CD4-positive, CD25-positive, alpha-beta regulatory T cell (primary cell): ENCODE results near the gene PFDN6. TPM values are rescaled to one million over a fixed set of nuclear protein-coding genes. Genes with fewer than 3 reads are reported as not detected.

ENCODE experiments used
- ATAC-seq, 2 donors: fragments of 150-1000 bp; cut with Tn5 transposase; one replicate each; pipeline ENCODE4 v1.10.0; 2021; ENCODE audit warnings: low read depth in 2 of 2, moderate number of reproducible peaks in 2 of 2, moderate library complexity in 1 of 2
- DNase-seq, 3 donors: peaks; one replicate each; pipeline versions ENCODE4 v3.0.0 to v3.0.0-alpha.2; 2012 to 2022; ENCODE audit warnings: mixed read lengths in 1 of 3
- H3K27ac ChIP-seq: one replicate; pipeline ENCODE4 v1.7.0; 2013; ENCODE audit warnings: mild to moderate bottlenecking, low read length; ENCODE audit not compliant: insufficient read depth, poor library complexity, severe bottlenecking
- H3K27me3 ChIP-seq: one replicate; pipeline ENCODE4 v1.7.0; 2013; ENCODE audit warnings: low read length; ENCODE audit not compliant: control insufficient read depth, insufficient read depth
- H3K36me3 ChIP-seq: one replicate; pipeline ENCODE4 v1.7.0; 2013; ENCODE audit warnings: mild to moderate bottlenecking, low read length, moderate library complexity; ENCODE audit not compliant: control insufficient read depth, insufficient read depth
- H3K4me1 ChIP-seq: 2 replicates; pipeline ENCODE4 v1.7.0; 2013; ENCODE audit warnings: mild to moderate bottlenecking, low read length; ENCODE audit not compliant: insufficient read depth, control insufficient read depth, poor library complexity, severe bottlenecking
- H3K4me3 ChIP-seq: one replicate; pipeline ENCODE4 v1.7.0; 2013; ENCODE audit warnings: low read depth, mild to moderate bottlenecking, low read length, moderate library complexity
- H3K9me3 ChIP-seq, 2 experiments: 1 replicate in 1 of 2; 2 replicates in 1 of 2; pipeline ENCODE4 v1.7.0; 2013; ENCODE audit warnings: low read length in 2 of 2, mild to moderate bottlenecking in 1 of 2, moderate library complexity in 1 of 2; ENCODE audit not compliant: control insufficient read depth in 2 of 2
- H3K27ac Mint-ChIP-seq, 3 donors: one replicate each; pipeline ENCODE4 v1.8.0; 2020 to 2022; ENCODE audit warnings: mild to moderate bottlenecking in 3 of 3, mixed read lengths in 3 of 3, moderate library complexity in 2 of 3
- H3K27me3 Mint-ChIP-seq: one replicate; pipeline ENCODE4 v1.8.0; 2022; ENCODE audit warnings: mild to moderate bottlenecking, mixed read lengths
- H3K36me3 Mint-ChIP-seq: one replicate; pipeline ENCODE4 v1.8.0; 2020; ENCODE audit warnings: mixed read lengths
- H3K4me1 Mint-ChIP-seq, 4 donors: one replicate each; pipeline ENCODE4 v1.8.0; 2020 to 2022; ENCODE audit warnings: mixed read lengths in 4 of 4, mild to moderate bottlenecking in 1 of 4
- H3K4me3 Mint-ChIP-seq, 4 donors: one replicate each; pipeline ENCODE4 v1.8.0; 2020 to 2022; ENCODE audit warnings: mild to moderate bottlenecking in 4 of 4, mixed read lengths in 4 of 4, moderate library complexity in 3 of 4
- H3K9me3 Mint-ChIP-seq, 7 donors: one replicate each; pipeline ENCODE4 v1.8.0; 2020 to 2022; ENCODE audit warnings: mixed read lengths in 7 of 7, mild to moderate bottlenecking in 3 of 7, moderate library complexity in 2 of 7
- polyA plus RNA-seq, 4 donors: library from polyadenylated mRNA; unstranded; fragments of 300-500 nt; fragmentation: Illumina TruSeq; gene quantifications; one replicate each; pipeline ENCODE4 v1.2.3, GENCODE V29; 2021
- total RNA-seq: library from RNA; stranded (reverse); gene quantifications from one replicate; pipeline ENCODE4 v1.2.3, GENCODE V29; 2022

PFDN6 gene
- total and polyA plus RNA-seq, 5 donors from 2014 or later: 20.0 to 47.0 (median 35.1) TPM

GRCh38 chr6:33313105-33313708, 23.8 kb downstream of the PFDN6 start:
- no peaks in the 10 kb centered on the region for H3K27me3 Mint-ChIP-seq
- Histone ChIP-seq H3K4me3 (peak overlapping the region; percentile 94), H3K4me1 (peaks cover 57% of the 10 kb centered on the region), H3K27me3 (no peaks in the 10 kb centered on the region), H3K27ac (peak overlapping the region; percentile 100), H3K36me3 (peaks cover 18% of the 10 kb centered on the region), H3K9me3 (no peaks in the 10 kb centered on the region)
- H3K9me3 Mint-ChIP-seq: no peaks in the 10 kb centered on the region
- peak in 1 of 3 donors; percentile 53 for DNase-seq
- peak overlapping the region; percentile 99 to 100 (median 99) for H3K4me3 Mint-ChIP-seq
- ATAC-seq: no peak
- peak overlapping the region; percentile 98 to 99 (median 99) for H3K27ac Mint-ChIP-seq
- peaks cover 15% of the 10 kb centered on the region for H3K36me3 Mint-ChIP-seq
- peaks cover 4 to 82% (median 28%) of the 10 kb centered on the region in 4 donors for H3K4me1 Mint-ChIP-seq

GRCh38 chr6:33313709-33314514, 24.5 kb downstream of the PFDN6 start, which contains the start of gene TAPBP:
TSS of gene TAPBP (minus strand) at chr6:33314078. CDS start at chr6:33314041, 37 bp downstream.
- Mint-ChIP-seq H3K9me3 (no peaks in the 10 kb centered on the region), H3K4me1 (peaks cover 0 to 82% (median 31%) of the 10 kb centered on the region in 4 donors), H3K27ac (peak within 1 kb of the TSS; percentile 98 to 99 (median 99)), H3K36me3 (peaks cover 16% of the 10 kb centered on the region), H3K4me3 (peak within 1 kb of the TSS; percentile 99 to 100 (median 99)), H3K27me3 (no peaks in the 10 kb centered on the region)
- ATAC-seq (peak; percentile 36 to 42), DNase-seq (peak; percentile 82 to 89 (median 84))
- Histone ChIP-seq H3K9me3 (no peaks in the 10 kb centered on the region), H3K27ac (peak within 1 kb of the TSS; percentile 100), H3K36me3 (peaks cover 15% of the 10 kb centered on the region), H3K4me3 (peak within 1 kb of the TSS; percentile 94), H3K27me3 (no peaks in the 10 kb centered on the region), H3K4me1 (peaks cover 64% of the 10 kb centered on the region)

DNA sequence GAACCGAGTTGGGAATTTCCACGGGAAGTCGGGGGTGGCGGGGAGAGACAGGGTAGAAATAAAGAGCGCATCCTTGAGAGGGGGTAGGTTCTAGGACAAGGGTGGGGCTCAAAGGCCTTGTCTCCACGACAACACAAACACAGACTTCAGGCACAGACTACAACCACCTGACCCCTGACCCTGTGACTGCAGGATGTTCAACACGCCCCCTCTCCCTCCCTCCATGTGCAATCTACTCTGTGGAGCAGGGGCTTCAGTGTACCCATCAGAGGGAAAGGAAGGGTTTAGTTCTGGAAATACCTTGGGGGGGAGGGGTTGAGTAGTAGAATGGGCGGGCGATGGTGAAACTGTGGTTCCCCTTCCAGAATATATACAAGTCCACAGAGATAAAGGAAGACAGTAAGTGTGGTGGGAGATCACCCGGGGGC, 25.1 kb downstream of the PFDN6 start:
- Histone ChIP-seq H3K4me3 (peak overlapping the region; percentile 94), H3K9me3 (no peaks in the 10 kb centered on the region), H3K27ac (peak overlapping the region; percentile 100), H3K27me3 (no peaks in the 10 kb centered on the region), H3K4me1 (peaks cover 70% of the 10 kb centered on the region), H3K36me3 (peaks cover 18% of the 10 kb centered on the region)
- Mint-ChIP-seq H3K9me3 (no peaks in the 10 kb centered on the region), H3K36me3 (peaks cover 22% of the 10 kb centered on the region), H3K4me1 (peaks cover 0 to 85% (median 35%) of the 10 kb centered on the region in 4 donors), H3K27me3 (no peaks in the 10 kb centered on the region), H3K27ac (peak overlapping the region; percentile 98 to 99 (median 99)), H3K4me3 (peak overlapping the region; percentile 99 to 100 (median 99))
- DNase-seq (peak; percentile 76 to 87 (median 76)), ATAC-seq (peak; percentile 29 to 47)

DNA sequence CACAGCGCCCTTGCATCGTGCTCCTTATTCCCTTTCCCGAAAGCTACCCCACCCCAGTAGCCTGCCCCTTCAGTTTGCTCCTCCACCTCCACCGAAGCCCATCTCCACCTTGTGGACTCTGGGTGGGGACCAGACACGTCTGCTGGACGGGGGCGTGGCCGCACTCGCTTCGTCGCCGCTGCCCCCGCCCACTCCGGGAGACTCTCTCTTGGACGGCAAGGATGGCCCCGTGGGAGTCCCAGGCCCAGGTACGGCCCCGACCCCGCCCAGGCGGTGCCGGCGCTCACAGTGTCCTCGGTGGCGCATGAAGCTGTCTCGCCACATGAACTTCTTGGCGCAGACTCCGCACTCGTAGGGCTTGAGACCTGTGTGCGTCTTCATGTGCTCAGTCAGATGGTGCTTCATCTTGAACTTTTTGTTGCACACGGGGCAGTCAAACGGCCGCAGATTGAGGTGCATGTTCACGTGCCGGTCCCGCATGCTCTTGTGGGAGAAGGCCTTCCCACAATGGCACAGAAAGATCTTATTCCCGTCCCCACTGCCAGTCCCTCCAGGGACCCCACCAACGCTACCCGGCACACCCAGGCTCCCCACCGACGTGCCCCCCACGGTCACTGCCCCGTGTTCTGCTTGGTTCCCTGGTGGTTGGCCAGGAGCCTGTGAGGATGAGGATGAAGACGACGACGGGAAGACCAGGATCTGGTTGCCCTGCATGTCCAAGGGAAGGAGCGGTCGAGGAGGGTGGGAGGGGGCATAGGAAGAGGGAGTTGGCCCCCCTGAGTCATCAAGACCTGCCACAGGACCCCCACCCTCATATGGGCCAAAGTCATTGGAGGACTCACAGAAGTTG, 25.8 kb downstream of the PFDN6 start:
- Histone ChIP-seq H3K9me3 (no peaks in the 10 kb centered on the region), H3K4me1 (peaks cover 77% of the 10 kb centered on the region), H3K36me3 (peaks cover 21% of the 10 kb centered on the region), H3K27me3 (no peaks in the 10 kb centered on the region), H3K27ac (peak overlapping the region; percentile 100), H3K4me3 (peak overlapping the region; percentile 94)
- peak overlapping the region; percentile 98 to 99 (median 99) for H3K27ac Mint-ChIP-seq
- peak overlapping the region; percentile 99 to 100 (median 99) for H3K4me3 Mint-ChIP-seq
- H3K4me1 Mint-ChIP-seq: peaks cover 0 to 87% (median 37%) of the 10 kb centered on the region in 4 donors
- peaks cover 27% of the 10 kb centered on the region for H3K36me3 Mint-ChIP-seq
- no peak for ATAC-seq
- no peak for DNase-seq
- no peaks in the 10 kb centered on the region for H3K27me3 Mint-ChIP-seq
- H3K9me3 Mint-ChIP-seq: no peaks in the 10 kb centered on the region

DNA sequence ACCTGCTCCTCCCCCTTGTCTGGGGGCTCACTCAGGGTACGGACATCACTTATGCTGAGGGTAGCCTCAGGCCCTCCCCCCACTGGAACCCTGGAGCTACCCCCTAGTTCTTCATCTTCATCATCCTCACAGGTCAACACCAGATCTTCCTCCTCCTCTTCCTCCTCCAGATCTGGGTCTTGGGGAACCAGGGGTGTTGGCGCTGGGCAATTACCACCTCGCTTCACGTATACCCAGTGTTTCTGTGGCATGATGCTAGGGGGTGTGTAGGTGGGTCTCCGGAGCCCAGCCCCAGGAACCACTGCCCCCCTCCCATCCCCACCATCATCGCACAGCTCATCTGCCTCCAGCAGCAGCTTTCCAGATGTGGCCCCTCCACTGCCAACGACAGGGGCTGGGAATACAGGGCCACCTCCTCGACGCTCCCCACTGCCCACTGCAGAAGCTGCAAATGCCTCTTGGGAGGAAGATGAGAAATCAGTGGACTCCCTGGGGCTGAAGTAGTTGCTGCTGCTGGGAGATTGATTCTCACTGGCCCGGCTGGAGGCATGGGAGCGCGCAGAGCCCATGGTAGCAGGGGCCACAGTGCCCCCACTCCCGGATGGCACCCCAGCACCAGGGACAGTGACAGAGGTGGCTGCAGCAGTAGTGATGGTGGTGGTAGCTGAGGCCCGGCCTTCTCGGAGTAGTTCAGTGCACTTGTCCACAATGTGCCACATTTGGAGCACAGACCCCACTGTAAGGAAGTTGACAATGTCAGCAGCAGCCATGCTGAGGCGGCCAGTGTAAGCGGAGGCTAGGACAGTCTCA, 26.6 kb downstream of the PFDN6 start:
- no peak for DNase-seq
- Histone ChIP-seq H3K27me3 (no peaks in the 10 kb centered on the region), H3K36me3 (peaks cover 25% of the 10 kb centered on the region), H3K4me3 (no peak overlapping the region), H3K27ac (peak overlapping the region; percentile 92), H3K4me1 (peaks cover 80% of the 10 kb centered on the region), H3K9me3 (no peaks in the 10 kb centered on the region)
- peak overlapping the region in 2 of 3 donors; percentile 89 to 98 for H3K27ac Mint-ChIP-seq
- H3K9me3 Mint-ChIP-seq: no peaks in the 10 kb centered on the region
- H3K36me3 Mint-ChIP-seq: peaks cover 27% of the 10 kb centered on the region
- no peaks in the 10 kb centered on the region for H3K27me3 Mint-ChIP-seq
- peaks cover 0 to 89% (median 39%) of the 10 kb centered on the region in 4 donors for H3K4me1 Mint-ChIP-seq
- H3K4me3 Mint-ChIP-seq: peak overlapping the region; percentile 76 to 99 (median 94)
- ATAC-seq: no peak

GRCh38 chr6:33316603-33317418, 27.4 kb downstream of the PFDN6 start:
- Histone ChIP-seq H3K9me3 (no peaks in the 10 kb centered on the region), H3K36me3 (peaks cover 32% of the 10 kb centered on the region), H3K27ac (peak overlapping the region; percentile 92), H3K27me3 (no peaks in the 10 kb centered on the region), H3K4me1 (peaks cover 80% of the 10 kb centered on the region), H3K4me3 (peak overlapping the region; percentile 76)
- Mint-ChIP-seq H3K36me3 (peaks cover 29% of the 10 kb centered on the region), H3K27ac (peak overlapping the region; percentile 14 to 98 (median 89)), H3K9me3 (no peaks in the 10 kb centered on the region), H3K4me1 (peaks cover under 1 to 92% (median 40%) of the 10 kb centered on the region in 4 donors), H3K27me3 (no peaks in the 10 kb centered on the region), H3K4me3 (peak overlapping the region; percentile 90 to 100 (median 96))
- no peak for ATAC-seq
- DNase-seq: peak in 1 of 3 donors; percentile 18
